K562 (cell line): ENCODE measurements around the gene DEDD2. TPM values are rescaled to one million over a fixed set of nuclear protein-coding genes. Genes with fewer than 3 reads are reported as not detected.

ENCODE experiments used
- ATAC-seq: fragments of 200-7000 bp; cut with Tn5 transposase; 3 replicates; pipeline ENCODE4 v1.9.1; 2020; ENCODE audit warnings: moderate library complexity
- BruUV-seq: library from RNA; stranded (reverse); fragments of 400-500 nt; replicated peaks from 2 replicates; lab custom pipeline; 2021; lab: Mats Ljungman, UMichigan
- CTCF ChIA-PET: fragments of 300-600 bp; formaldehyde crosslinking; extraction: SDS; loops from one replicate; lab custom pipeline; 2021; ENCODE audit warnings: low intra/inter-chr PET ratio; lab: Yijun Ruan, JAX
- POLR2A ChIA-PET: fragments of 300-600, 350-650 bp; sonication (Branson Sonifier 250); formaldehyde crosslinking; extraction: SDS; loops from one replicate; lab custom pipeline; 2021; ENCODE audit warnings: antibody characterized with exemption, inconsistent platforms; lab: Yijun Ruan, JAX
- DNase-seq, 4 experiments: peaks; one replicate each; pipeline versions ENCODE4 v3.0.0 to v3.0.0-alpha.2; 2011 to 2018; ENCODE audit warnings: low spot score in 3 of 4, mixed read lengths in 3 of 4; ENCODE audit errors: extremely low read depth in 1 of 4
- FAIRE-seq: peaks from 2 replicates; lab custom pipeline; 2011; peaks lifted over from hg19 to GRCh38; lab: Jason Lieb, UNC
- H2AFZ ChIP-seq: 2 replicates; pipeline ENCODE4 v1.6.0; 2011; ENCODE audit warnings: low read depth, low read length, control low read depth, inconsistent platforms
- H3K27ac ChIP-seq: fragments of 200-600 bp; 3 replicates; pipeline ENCODE4 v1.8.0; 2011; ENCODE audit warnings: low read depth, mild to moderate bottlenecking, control low read depth, inconsistent platforms, low read length, moderate library complexity, mixed read lengths; ENCODE audit errors: extremely low read depth
- H3K27me3 ChIP-seq, 2 experiments: fragments of 300-600 bp in 1 of 2; 2 replicates in 1 of 2; 3 replicates in 1 of 2; pipeline versions ENCODE4 v1.6.0 to v1.8.0; 2011; ENCODE audit warnings: inconsistent platforms in 2 of 2, low read length in 2 of 2, mild to moderate bottlenecking in 1 of 2, mixed read lengths in 1 of 2, moderate library complexity in 1 of 2; ENCODE audit not compliant: control insufficient read depth in 2 of 2, insufficient read depth in 2 of 2
- H3K36me3 ChIP-seq: fragments of 300-600 bp; 3 replicates; pipeline ENCODE4 v1.8.0; 2011; ENCODE audit warnings: mild to moderate bottlenecking, low read length, inconsistent platforms; ENCODE audit not compliant: control insufficient read depth, insufficient read depth
- H3K4me1 ChIP-seq, 2 experiments: fragments of 200-600 bp in 1 of 2; replicated peaks in 1 of 2; 2 replicates in 1 of 2; 3 replicates in 1 of 2; pipeline versions ENCODE4 v1.5.1 to v1.8.0; 2011; ENCODE audit warnings: inconsistent platforms in 2 of 2, low read length in 2 of 2, mild to moderate bottlenecking in 1 of 2, mixed read lengths in 1 of 2, moderate library complexity in 1 of 2; ENCODE audit not compliant: control insufficient read depth in 2 of 2, insufficient read depth in 2 of 2
- H3K4me2 ChIP-seq: 2 replicates; pipeline ENCODE4 v1.6.1; 2011; ENCODE audit warnings: low read length, control low read depth, inconsistent platforms, mixed read lengths; ENCODE audit not compliant: insufficient read depth
- H3K4me3 ChIP-seq: fragments of 200-600 bp; sonication (generic), shearing (Covaris generic); 2 replicates; pipeline ENCODE4 v1.5.1; 2016; ENCODE audit warnings: control low read depth, inconsistent platforms
- H3K79me2 ChIP-seq: fragments of 200-600 bp; 3 replicates; pipeline ENCODE4 v1.8.0; 2011; ENCODE audit warnings: low read length, inconsistent platforms; ENCODE audit not compliant: control insufficient read depth, insufficient read depth
- H3K9ac ChIP-seq, 2 experiments: 2 replicates each; pipeline versions ENCODE4 v1.6.0 to v1.6.1; 2011; ENCODE audit warnings: low read depth in 2 of 2, low read length in 2 of 2, control low read depth in 1 of 2, inconsistent platforms in 1 of 2, mild to moderate bottlenecking in 1 of 2, mixed read lengths in 1 of 2; ENCODE audit not compliant: insufficient read depth in 1 of 2
- H3K9me1 ChIP-seq: one replicate; pipeline ENCODE4 v1.6.0; 2011; ENCODE audit warnings: inconsistent platforms, mild to moderate bottlenecking, low read length, moderate library complexity; ENCODE audit not compliant: control insufficient read depth, insufficient read depth
- H3K9me3 ChIP-seq: replicated peaks from 2 replicates; pipeline ENCODE4 v1.5.1; 2011; ENCODE audit warnings: low read depth, low read length, inconsistent platforms; ENCODE audit not compliant: control insufficient read depth, insufficient read depth
- H4K20me1 ChIP-seq: replicated peaks from 2 replicates; pipeline ENCODE4 v1.6.1; 2011; ENCODE audit warnings: low read length, inconsistent platforms, mixed read lengths; ENCODE audit not compliant: control insufficient read depth, insufficient read depth
- ARID1B ChIP-seq: fragments of 450-650 bp; IDR thresholded peaks from 2 replicates; pipeline ENCODE4 v1.6.1; 2016; ENCODE audit warnings: antibody characterized with exemption, mild to moderate bottlenecking, inconsistent platforms
- CBFA2T2 ChIP-seq: fragments of 450-650 bp; conservative IDR thresholded peaks from 2 replicates; pipeline ENCODE4 v1.6.1; 2017; ENCODE audit warnings: mild to moderate bottlenecking
- CCAR2 ChIP-seq: fragments of 200-400 bp; formaldehyde crosslinking; IDR thresholded peaks from 2 replicates; pipeline ENCODE4 v1.6.1; 2017; ENCODE audit warnings: mild to moderate bottlenecking, low read depth, low read length
- EGR1 ChIP-seq: fragments of 450-650 bp; conservative IDR thresholded peaks from 2 replicates; pipeline ENCODE4 v1.6.1; 2017; ENCODE audit warnings: mild to moderate bottlenecking
- GABPA ChIP-seq: fragments of 200-800 bp; sonication (Bioruptor generic); conservative IDR thresholded peaks from 2 replicates; pipeline ENCODE4 v1.6.1; 2016; ENCODE audit warnings: low read depth, missing genetic modification characterization, missing compliant biosample characterization
- HSF4 ChIP-seq: fragments of 250-450 bp; sonication (Bioruptor Pico); IDR thresholded peaks from 2 replicates; pipeline ENCODE4 v2.1.2; 2022; ENCODE audit warnings: mild to moderate bottlenecking, moderate library complexity, borderline replicate concordance
- MEF2A ChIP-seq: IDR thresholded peaks from 2 replicates; pipeline ENCODE4 v1.6.1; 2011; ENCODE audit warnings: low read depth, mild to moderate bottlenecking, low read length, moderate library complexity; ENCODE audit not compliant: control insufficient read depth
- NR2C2 ChIP-seq, 2 experiments: fragments of 200-800 bp in 1 of 2; sonication (Bioruptor generic) in 1 of 2; sonication (generic) in 1 of 2; formaldehyde crosslinking in 1 of 2; IDR thresholded peaks; 2 replicates each; pipeline versions ENCODE4 v1.6.1 to v1.8.0; 2016 to 2022; ENCODE audit warnings: mild to moderate bottlenecking in 1 of 2, missing compliant biosample characterization in 1 of 2, missing genetic modification characterization in 1 of 2, missing genetic modification reagents in 1 of 2
- POLR2AphosphoS2 ChIP-seq: IDR thresholded peaks from 2 replicates; pipeline ENCODE4 v1.6.1; 2012; ENCODE audit warnings: low read length, improper control_type of control experiment
- PRMT5 ChIP-seq: sonication (generic); formaldehyde crosslinking; IDR thresholded peaks from 2 replicates; pipeline ENCODE4 v1.5.0; 2020; ENCODE audit warnings: missing genetic modification reagents
- RBFOX2 ChIP-seq: fragments of 200-400 bp; formaldehyde crosslinking; IDR thresholded peaks from 2 replicates; pipeline ENCODE4 v1.6.1; 2017; ENCODE audit warnings: low read depth, mild to moderate bottlenecking, low read length, moderate library complexity
- SMAD4 ChIP-seq: fragments of 250-450 bp; sonication (Bioruptor Pico); conservative IDR thresholded peaks from 2 replicates; pipeline ENCODE4 v1.8.0; 2021; ENCODE audit warnings: inconsistent platforms, mild to moderate bottlenecking, moderate library complexity
- SOX6 ChIP-seq: fragments of 450-650 bp; IDR thresholded peaks from 2 replicates; pipeline ENCODE4 v1.6.1; 2014; ENCODE audit warnings: mild to moderate bottlenecking
- YY1 ChIP-seq, 3 experiments: IDR thresholded peaks; 2 replicates each; pipeline ENCODE4 v1.6.1; 2011; ENCODE audit warnings: low read length in 2 of 3, mild to moderate bottlenecking in 2 of 3, moderate library complexity in 2 of 3, borderline replicate concordance in 1 of 3, control low read depth in 1 of 3, low read depth in 1 of 3; ENCODE audit not compliant: insufficient read depth in 3 of 3, insufficient replicate concordance in 2 of 3, control insufficient read depth in 1 of 3, insufficient read length in 1 of 3; ENCODE audit errors: extremely low read depth in 1 of 3
- ZNF224 ChIP-seq: sonication (generic); formaldehyde crosslinking; IDR thresholded peaks from 2 replicates; pipeline ENCODE4 v1.8.0; 2022; ENCODE audit warnings: mild to moderate bottlenecking, missing genetic modification reagents
- WGBS: fragments of 100-300 bp; shearing (Covaris generic); methylation state at CpG from one replicate; pipeline ENCODE4 v1.1.6; 2016; ENCODE audit warnings: low coverage, mixed read lengths; ENCODE audit not compliant: insufficient coverage; ENCODE audit errors: missing lambda C conversion rate; 5-methylcytosine and 5-hydroxymethylcytosine counted together
- in situ Hi-C: fragments of 300-500 bp; cut with MboI; formaldehyde crosslinking; loops from 4 replicates; pipeline ENCODE4 v1.15.0; 2018; ENCODE audit warnings: inconsistent platforms, mixed read lengths
- intact Hi-C: fragments of 100-400 bp; cut with micrococcal nuclease; formaldehyde crosslinking; loops from 2 replicates; pipeline ENCODE4 v1.14.2; 2022
- polyA plus RNA-seq, 8 experiments: library from polyadenylated mRNA; depleted of rRNA in 4 of 8; stranded (reverse) in 5 of 8; unstranded in 3 of 8; fragments of >200 nt; fragmentation: Nextera tagmentation in 2 of 8; fragmentation: Illumina TruSeq in 1 of 8; extraction: Ambion mirVana in 2 of 8; extraction: Trizol in 1 of 8; gene quantifications; 2 replicates each; pipeline versions ENCODE4 v1.2.1 to v1.2.3, GENCODE V29; 2011 to 2014; ENCODE audit warnings: inconsistent platforms in 1 of 8, missing spikeins in 1 of 8
- total RNA-seq, 7 experiments: library from RNA; depleted of rRNA in 6 of 7; stranded (reverse); fragments of >200 nt in 6 of 7; fragmentation: Illumina TruSeq in 2 of 7; extraction: Trizol in 2 of 7; gene quantifications; 2 replicates each; pipeline versions ENCODE4 v1.2.1 to v1.2.3, GENCODE V29; 2011 to 2021; ENCODE audit warnings: low replicate concordance in 1 of 7
- TF ChIP-seq, protein P1 (sequence below): sonication (generic); formaldehyde crosslinking; IDR thresholded peaks from 2 replicates; pipeline ENCODE4 v1.8.0; 2022; ENCODE audit warnings: mild to moderate bottlenecking, missing genetic modification reagents

Gene DEDD2
- total and polyA plus RNA-seq, 9 of the 15 experiments (the other 6 are each of a cell fraction or from before 2014, with no cell fraction given): 4.3 to 43.0 (median 29.2) TPM

DNA sequence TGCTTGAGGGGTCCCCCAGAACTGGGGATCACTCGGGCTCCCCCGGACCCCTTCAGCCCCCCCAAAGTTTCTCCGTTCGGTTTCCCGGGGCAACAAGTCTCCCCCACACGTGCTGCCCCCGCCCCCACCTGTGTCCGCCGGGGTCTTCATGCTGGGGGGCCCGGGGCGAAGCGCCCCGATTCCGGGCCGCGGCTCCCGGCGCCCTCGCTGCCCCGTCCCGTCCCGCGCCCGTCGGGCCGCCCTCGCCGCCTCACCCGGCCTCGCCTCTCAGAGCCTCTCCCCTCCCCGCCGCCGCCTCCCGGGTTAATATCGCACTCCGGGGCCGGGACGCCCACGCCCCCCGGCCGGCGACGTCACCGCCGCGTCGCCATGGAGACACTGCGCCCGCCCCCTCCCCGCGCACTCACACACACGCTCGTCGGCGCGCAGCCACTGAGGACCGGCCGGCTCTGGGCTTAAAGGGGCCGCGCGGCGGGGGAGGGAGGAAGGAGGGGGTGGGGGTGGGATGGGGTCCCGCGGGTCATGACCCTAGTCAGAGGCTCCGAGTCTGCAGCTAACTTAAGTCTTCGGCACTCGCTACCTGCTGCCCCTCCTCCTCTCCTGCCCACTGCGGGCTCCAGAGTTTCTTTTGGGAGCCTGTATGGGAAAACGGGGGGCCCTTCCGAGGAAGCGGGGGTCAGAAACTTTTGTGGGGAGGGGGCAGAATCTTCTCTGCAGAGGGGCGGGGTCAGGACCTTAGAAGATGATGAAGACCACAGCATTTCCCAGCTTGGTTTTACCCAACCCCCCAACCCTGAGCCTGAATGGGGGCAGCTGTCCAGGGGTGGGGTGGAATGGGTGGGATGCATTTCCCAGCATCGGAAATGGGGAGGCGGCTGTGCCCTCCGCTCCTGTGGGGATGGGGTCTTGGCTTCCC is 37.6 kb upstream of the DEDD2 start, which contains the start of gene ERF:
TSS of gene ERF (minus strand) at position 279 of the 916 bp plus-strand sequence. CDS start at position 150, 129 bp downstream.
- peak within 1 kb of the TSS; percentile 96 for H3K27ac ChIP-seq
- H3K9ac ChIP-seq: peak within 1 kb of the TSS; percentile 91 to 95
- FAIRE-seq: peak; percentile 44
- POLR2A ChIA-PET: interaction anchor here (0.6 to 1.2 kb wide), 2 partner anchors 8 to 20 kb away, joined by 3 read pairs; no protein-coding TSS in a partner anchor
- H3K9me1 ChIP-seq: peaks cover 7% of the 10 kb centered on the region
- H3K36me3 ChIP-seq: peaks cover 24% of the 10 kb centered on the region; the same call in 2 of the 3 replicates
- CTCF ChIA-PET: no interaction called here
- under 1% methylated on average over 15 of the region's 75 CpGs for WGBS
- no peaks in the 10 kb centered on the region for H3K27me3 ChIP-seq
- peaks cover 47% of the 10 kb centered on the region for H3K79me2 ChIP-seq
- intact Hi-C loops (loop anchor here (2.0 kb wide), 1 partner anchor 14 kb away; the partner anchor contains the start of gene CIC), in situ Hi-C loops (no loop called here)
- H4K20me1 ChIP-seq: peaks cover 10% of the 10 kb centered on the region; the same call in 1 of the 2 replicates
- H2AFZ ChIP-seq: peak within 1 kb of the TSS; percentile 81
- H3K4me1 ChIP-seq: peaks cover 19 to 59% of the 10 kb centered on the region in 2 experiments
- peak; percentile 74 for ATAC-seq
- H3K9me3 ChIP-seq: no peaks in the 10 kb centered on the region
- no TSS peak for BruUV-seq
- H3K4me3 ChIP-seq: peak within 1 kb of the TSS; percentile 98
- DNase-seq: peak; percentile 91 to 96 (median 94)
- H3K4me2 ChIP-seq: peak within 1 kb of the TSS; percentile 83
- no peak for TF ChIP-seq NR2C2 (CRISPR knock-in tag; IDR thresholded peaks at IDR 0.05)
- peak; percentile 61 for TF ChIP-seq NR2C2 (tag; IDR thresholded peaks at IDR 0.05)
- no peak for TF ChIP-seq HSF4 (CRISPR knock-in tag)
- TF ChIP-seq CCAR2: no peak
- TF ChIP-seq CBFA2T2: no peak
- TF ChIP-seq, protein P1, sequence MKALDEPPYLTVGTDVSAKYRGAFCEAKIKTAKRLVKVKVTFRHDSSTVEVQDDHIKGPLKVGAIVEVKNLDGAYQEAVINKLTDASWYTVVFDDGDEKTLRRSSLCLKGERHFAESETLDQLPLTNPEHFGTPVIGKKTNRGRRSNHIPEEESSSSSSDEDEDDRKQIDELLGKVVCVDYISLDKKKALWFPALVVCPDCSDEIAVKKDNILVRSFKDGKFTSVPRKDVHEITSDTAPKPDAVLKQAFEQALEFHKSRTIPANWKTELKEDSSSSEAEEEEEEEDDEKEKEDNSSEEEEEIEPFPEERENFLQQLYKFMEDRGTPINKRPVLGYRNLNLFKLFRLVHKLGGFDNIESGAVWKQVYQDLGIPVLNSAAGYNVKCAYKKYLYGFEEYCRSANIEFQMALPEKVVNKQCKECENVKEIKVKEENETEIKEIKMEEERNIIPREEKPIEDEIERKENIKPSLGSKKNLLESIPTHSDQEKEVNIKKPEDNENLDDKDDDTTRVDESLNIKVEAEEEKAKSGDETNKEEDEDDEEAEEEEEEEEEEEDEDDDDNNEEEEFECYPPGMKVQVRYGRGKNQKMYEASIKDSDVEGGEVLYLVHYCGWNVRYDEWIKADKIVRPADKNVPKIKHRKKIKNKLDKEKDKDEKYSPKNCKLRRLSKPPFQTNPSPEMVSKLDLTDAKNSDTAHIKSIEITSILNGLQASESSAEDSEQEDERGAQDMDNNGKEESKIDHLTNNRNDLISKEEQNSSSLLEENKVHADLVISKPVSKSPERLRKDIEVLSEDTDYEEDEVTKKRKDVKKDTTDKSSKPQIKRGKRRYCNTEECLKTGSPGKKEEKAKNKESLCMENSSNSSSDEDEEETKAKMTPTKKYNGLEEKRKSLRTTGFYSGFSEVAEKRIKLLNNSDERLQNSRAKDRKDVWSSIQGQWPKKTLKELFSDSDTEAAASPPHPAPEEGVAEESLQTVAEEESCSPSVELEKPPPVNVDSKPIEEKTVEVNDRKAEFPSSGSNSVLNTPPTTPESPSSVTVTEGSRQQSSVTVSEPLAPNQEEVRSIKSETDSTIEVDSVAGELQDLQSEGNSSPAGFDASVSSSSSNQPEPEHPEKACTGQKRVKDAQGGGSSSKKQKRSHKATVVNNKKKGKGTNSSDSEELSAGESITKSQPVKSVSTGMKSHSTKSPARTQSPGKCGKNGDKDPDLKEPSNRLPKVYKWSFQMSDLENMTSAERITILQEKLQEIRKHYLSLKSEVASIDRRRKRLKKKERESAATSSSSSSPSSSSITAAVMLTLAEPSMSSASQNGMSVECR (CRISPR knock-in tag): 0 out of 2 replicates have a peak, but pooled peaks have one; percentile 39
- TF ChIP-seq POLR2AphosphoS2: no peak
- 0 out of 2 replicates have a peak, but pooled peaks have one; percentile 22 for TF ChIP-seq GABPA (tag)
- no peak for TF ChIP-seq SMAD4 (CRISPR knock-in tag)
- TF ChIP-seq YY1 (IDR thresholded peaks at IDR 0.05; ENCODE audit: borderline replicate concordance in 1 of 3, control insufficient read depth in 1 of 3, extremely low read depth in 1 of 3, insufficient read depth in 3 of 3, insufficient read length in 1 of 3, insufficient replicate concordance in 2 of 3, low read depth in 1 of 3, low read length in 2 of 3): peak in 2 of 3 experiments; percentile 65 to 78
- TF ChIP-seq ZNF224 (CRISPR knock-in tag): no peak
- TF ChIP-seq PRMT5 (CRISPR knock-in tag): no peak
- no peak for TF ChIP-seq ARID1B
- peak; percentile 16; the same call in 1 of the 2 replicates for TF ChIP-seq SOX6
- no peak for TF ChIP-seq MEF2A
- TF ChIP-seq RBFOX2: peak; percentile 90
- TF ChIP-seq EGR1: peak; percentile 98
